ENCODE results near the gene CIB4.
"Not testable (repeated sequence)": the region's sequence is repeated elsewhere in the genome, so short reads cannot be mapped to it uniquely, and the experiment has no call there.

CIB4 gene

GRCh38 chr2:26568076-26568890 lies 72.9 kb downstream of the CIB4 start:
- no peak overlapping the region for H3K4me3 ChIP-seq (ENCODE audit: low read length)
- no peak for TF ChIP-seq ZNF274 (IDR thresholded peaks at IDR 0.05; ENCODE audit: low read depth, low read length)

GRCh38 chr2:26567534-26567933 lies 73.6 kb downstream of the CIB4 start:
- TF ChIP-seq ZNF274 (IDR thresholded peaks at IDR 0.05; ENCODE audit: low read depth, low read length) = no peak
- no peak overlapping the region for H3K4me3 ChIP-seq (ENCODE audit: low read length)

DNA sequence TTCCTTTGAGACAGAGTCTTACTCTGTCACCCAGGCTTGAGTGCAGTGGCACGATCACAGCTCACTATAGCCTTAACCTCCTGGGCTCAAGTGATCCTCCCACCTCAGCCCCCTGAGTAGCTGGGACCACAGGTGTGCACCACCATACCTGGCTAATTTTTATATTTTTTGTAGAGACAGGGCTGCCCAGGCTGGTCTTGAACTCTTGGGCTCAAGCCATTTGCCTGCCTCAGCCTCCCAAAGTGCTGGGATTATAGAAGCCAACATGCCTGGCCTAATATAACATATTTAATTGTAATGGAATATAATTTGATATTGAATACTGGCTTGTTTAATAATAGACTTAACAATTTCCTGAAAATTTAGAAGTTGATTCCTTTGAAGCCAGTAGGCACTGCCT lies 74.4 kb downstream of the CIB4 start:
- H3K4me3 ChIP-seq (ENCODE audit: low read length) = not testable (repeated sequence)

DNA sequence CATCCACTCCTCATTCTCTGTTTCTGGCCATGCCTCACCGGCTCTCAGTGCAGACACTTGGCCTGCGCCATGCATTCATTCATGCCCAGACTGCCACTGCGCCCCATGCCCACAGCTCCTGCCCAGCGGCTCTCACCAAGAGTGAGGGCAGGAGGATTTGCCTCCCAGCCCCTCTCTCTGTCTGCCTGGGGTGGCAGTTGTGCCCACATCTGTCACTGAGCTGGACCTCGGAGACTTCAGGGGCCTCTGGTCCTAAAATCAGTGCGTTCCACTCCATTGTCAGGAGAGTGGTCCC lies 75.1 kb downstream of the CIB4 start:
- H3K4me3 ChIP-seq (ENCODE audit: low read length) = no peak overlapping the region
- TF ChIP-seq ZNF274 (IDR thresholded peaks at IDR 0.05; ENCODE audit: low read depth, low read length) = no peak

GRCh38 chr2:26564121-26564644 lies 77.0 kb downstream of the CIB4 start:
- no peak overlapping the region for H3K4me3 ChIP-seq (ENCODE audit: low read length)
- no peak for TF ChIP-seq ZNF274 (IDR thresholded peaks at IDR 0.05; ENCODE audit: low read depth, low read length)

- no peak for TF ChIP-seq ZNF274 (IDR thresholded peaks at IDR 0.05; ENCODE audit: low read depth, low read length)
- H3K4me3 ChIP-seq (ENCODE audit: low read length) = no peak overlapping the region
Measured at GRCh38 chr2:26563686-26564085, 77.5 kb downstream of the CIB4 start.

GRCh38 chr2:26562811-26563645 lies 78.1 kb downstream of the CIB4 start:
- TF ChIP-seq ZNF274 (IDR thresholded peaks at IDR 0.05; ENCODE audit: low read depth, low read length) = no peak
- no peak overlapping the region for H3K4me3 ChIP-seq (ENCODE audit: low read length)

GRCh38 chr2:26561918-26562810 lies 79.0 kb downstream of the CIB4 start:
- no peak overlapping the region for H3K4me3 ChIP-seq (ENCODE audit: low read length)
- no peak for TF ChIP-seq ZNF274 (IDR thresholded peaks at IDR 0.05; ENCODE audit: low read depth, low read length)

GRCh38 chr2:26561376-26561775 lies 79.8 kb downstream of the CIB4 start:
- H3K4me3 ChIP-seq (ENCODE audit: low read length) = no peak overlapping the region
- no peak for TF ChIP-seq ZNF274 (IDR thresholded peaks at IDR 0.05; ENCODE audit: low read depth, low read length)

DNA sequence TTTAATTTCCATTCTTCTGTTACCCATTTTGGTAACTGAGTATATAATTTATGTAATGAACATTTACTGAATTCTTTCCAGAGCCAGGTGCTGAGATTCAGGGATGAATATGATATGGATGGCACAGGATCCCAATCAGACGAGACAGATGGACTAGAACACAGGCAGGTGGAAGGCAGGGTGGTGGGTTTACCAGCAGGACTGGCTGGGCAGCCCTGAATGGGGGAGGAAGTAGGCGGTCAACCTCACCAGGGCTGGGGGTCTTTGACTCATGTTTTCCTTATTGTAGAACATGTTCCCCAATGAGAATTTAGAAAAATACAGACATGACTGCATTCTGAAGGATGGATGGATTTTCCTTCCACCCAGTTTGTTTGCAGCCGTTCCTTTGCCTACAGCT lies 80.3 kb downstream of the CIB4 start:
- H3K4me3 ChIP-seq (ENCODE audit: low read length) = no peak overlapping the region
- no peak for TF ChIP-seq ZNF274 (IDR thresholded peaks at IDR 0.05; ENCODE audit: low read depth, low read length)

GRCh38 chr2:26559556-26559955 lies 81.6 kb downstream of the CIB4 start:
- no peak for TF ChIP-seq ZNF274 (IDR thresholded peaks at IDR 0.05; ENCODE audit: low read depth, low read length)

DNA sequence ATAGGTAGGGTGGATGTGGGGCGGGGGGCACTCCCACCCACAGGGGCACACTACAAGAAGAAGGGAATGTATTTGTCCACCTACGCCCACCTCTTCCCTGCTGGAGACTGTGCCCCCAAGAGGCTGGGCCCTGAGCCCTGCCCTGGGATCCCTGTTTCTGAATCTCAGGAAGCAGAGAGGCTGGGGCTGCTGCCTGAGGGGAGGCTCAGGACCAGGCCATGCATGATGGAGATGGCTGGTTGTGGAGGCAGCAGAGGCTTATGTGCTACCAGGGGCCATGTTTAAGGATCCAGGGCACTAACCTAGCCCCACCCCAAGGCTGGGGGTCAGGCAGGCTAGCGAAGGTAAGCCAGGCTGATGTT lies 82.1 kb downstream of the CIB4 start:
- no peak for TF ChIP-seq ZNF274 (IDR thresholded peaks at IDR 0.05; ENCODE audit: low read depth, low read length)
- H3K4me3 ChIP-seq (ENCODE audit: low read length) = no peak overlapping the region

More at GRCh38 chr2:26559556-26559955, 81.6 kb downstream of the CIB4 start:
- no peak overlapping the region for H3K4me3 ChIP-seq (ENCODE audit: low read length)

GRCh38 chr2:26558271-26559043 lies 82.7 kb downstream of the CIB4 start:
- no peak for TF ChIP-seq ZNF274 (IDR thresholded peaks at IDR 0.05; ENCODE audit: low read depth, low read length)
- H3K4me3 ChIP-seq (ENCODE audit: low read length) = no peak overlapping the region

Data from GM08714 (cell line).